Measurements from ENCODE around the gene ST6GAL2.

Gene ST6GAL2

DNA sequence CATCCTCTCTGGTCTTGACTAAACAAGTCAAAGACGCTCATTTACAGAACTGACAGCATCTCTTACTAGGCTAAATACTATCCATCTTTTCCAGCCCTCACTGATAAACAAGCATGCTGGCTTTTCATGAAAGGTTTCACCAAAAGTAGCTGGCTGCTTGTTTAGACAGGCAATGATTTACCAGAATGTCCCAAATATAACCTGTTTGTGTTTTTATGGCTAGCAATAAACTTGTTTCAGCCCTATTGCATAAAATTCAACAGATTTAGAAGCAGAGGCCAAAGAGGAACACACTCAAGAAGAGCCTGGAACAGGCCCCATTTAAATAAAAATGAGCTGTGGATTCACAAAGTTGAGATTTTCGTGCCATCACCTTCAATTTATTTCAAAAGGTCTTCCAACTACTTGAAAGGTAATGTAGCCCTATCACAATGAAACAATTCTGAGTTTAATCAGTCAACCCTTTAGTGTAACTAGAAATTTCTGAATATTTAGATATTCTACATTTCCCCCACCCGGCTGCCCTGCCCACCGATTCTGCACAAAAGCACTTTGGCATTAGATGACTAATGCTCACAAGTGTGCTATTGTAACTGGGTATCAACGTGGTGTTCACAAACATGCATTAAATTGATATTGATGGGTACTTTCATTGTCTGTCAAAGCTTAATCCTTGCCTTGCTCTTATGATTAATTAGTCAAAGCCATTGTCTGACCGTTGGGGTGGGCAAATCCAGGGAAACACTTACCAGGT is 54.0 kb downstream of the ST6GAL2 start:
- DNase-seq (ENCODE audit: low read depth), result no peak
- TF ChIP-seq, protein P1, sequence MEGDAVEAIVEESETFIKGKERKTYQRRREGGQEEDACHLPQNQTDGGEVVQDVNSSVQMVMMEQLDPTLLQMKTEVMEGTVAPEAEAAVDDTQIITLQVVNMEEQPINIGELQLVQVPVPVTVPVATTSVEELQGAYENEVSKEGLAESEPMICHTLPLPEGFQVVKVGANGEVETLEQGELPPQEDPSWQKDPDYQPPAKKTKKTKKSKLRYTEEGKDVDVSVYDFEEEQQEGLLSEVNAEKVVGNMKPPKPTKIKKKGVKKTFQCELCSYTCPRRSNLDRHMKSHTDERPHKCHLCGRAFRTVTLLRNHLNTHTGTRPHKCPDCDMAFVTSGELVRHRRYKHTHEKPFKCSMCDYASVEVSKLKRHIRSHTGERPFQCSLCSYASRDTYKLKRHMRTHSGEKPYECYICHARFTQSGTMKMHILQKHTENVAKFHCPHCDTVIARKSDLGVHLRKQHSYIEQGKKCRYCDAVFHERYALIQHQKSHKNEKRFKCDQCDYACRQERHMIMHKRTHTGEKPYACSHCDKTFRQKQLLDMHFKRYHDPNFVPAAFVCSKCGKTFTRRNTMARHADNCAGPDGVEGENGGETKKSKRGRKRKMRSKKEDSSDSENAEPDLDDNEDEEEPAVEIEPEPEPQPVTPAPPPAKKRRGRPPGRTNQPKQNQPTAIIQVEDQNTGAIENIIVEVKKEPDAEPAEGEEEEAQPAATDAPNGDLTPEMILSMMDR (IDR thresholded peaks at IDR 0.05; ENCODE audit: low read depth, low read length, missing control alignments), result no peak
- H3K4me3 ChIP-seq (ENCODE audit: low read depth, low read length), result no peak overlapping the region

DNA sequence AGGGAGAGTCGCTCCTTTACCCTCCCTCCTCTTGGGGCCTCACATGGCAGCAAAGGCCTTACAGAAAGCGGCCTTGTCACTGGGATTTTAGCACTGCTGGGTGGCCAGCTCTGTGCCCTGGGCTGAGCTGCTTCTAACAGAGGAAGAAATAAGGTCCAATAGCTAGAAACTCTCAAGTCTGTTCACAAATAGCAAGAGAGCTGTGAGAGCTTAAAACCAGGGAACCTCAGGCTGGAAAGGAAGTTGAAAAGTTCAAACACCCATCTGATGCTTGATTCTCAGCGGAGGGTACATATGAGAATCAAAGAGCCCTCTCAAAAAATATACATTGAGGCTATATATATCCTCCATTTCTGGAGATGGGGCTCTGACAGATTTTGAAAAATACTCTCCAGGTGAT is 54.7 kb downstream of the ST6GAL2 start:
- TF ChIP-seq, protein P1 (IDR thresholded peaks at IDR 0.05; ENCODE audit: low read depth, low read length, missing control alignments), result no peak
- no peak overlapping the region for H3K4me3 ChIP-seq (ENCODE audit: low read depth, low read length)
- no peak for DNase-seq (ENCODE audit: low read depth)

DNA sequence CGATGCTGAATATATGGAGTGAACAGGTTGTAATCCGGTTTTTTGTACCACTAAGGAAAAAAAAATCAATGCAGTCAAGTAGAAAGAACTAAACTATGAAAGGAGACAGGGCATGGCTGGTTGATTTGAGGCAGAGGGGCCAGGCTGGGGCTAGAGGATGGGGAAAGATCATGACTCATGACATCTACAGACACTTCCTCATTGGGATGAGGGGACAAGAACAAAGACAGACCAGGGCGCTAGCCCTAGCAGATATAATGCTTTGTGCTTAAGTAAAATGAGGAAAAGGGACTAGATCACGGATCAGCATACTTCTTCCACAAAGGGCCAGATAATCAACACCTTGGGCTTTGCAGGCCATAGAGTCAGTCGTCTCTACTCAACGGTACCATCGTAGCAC is 55.8 kb downstream of the ST6GAL2 start:
- no peak for DNase-seq (ENCODE audit: low read depth)
- TF ChIP-seq, protein P1 (IDR thresholded peaks at IDR 0.05; ENCODE audit: low read depth, low read length, missing control alignments), result no peak

DNA sequence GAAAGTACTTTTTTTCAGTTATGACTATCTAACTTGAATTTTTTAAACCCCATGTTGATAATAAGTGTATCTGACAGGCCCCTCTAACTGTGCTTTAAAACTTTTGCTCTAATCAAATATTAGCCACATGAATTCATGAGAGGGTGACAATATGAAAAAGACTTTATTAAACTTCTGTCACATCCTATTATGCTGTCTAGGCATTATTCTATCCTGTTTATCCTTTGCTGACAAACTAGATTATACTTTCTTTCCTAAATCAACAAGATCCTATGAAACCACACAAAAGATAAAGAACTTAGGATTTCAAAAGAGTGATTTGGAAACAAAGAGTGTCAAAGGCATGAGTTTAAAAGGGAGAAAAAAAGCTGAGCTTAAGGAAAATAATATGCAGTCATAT is 57.8 kb downstream of the ST6GAL2 start:
- TF ChIP-seq, protein P1 (IDR thresholded peaks at IDR 0.05; ENCODE audit: low read depth, low read length, missing control alignments), result no peak
- H3K4me3 ChIP-seq (ENCODE audit: low read depth, low read length), result no peak overlapping the region
- DNase-seq (ENCODE audit: low read depth), result no peak

More for the DNA sequence above, 55.8 kb downstream of the ST6GAL2 start:
- no peak overlapping the region for H3K4me3 ChIP-seq (ENCODE audit: low read depth, low read length)

DNA sequence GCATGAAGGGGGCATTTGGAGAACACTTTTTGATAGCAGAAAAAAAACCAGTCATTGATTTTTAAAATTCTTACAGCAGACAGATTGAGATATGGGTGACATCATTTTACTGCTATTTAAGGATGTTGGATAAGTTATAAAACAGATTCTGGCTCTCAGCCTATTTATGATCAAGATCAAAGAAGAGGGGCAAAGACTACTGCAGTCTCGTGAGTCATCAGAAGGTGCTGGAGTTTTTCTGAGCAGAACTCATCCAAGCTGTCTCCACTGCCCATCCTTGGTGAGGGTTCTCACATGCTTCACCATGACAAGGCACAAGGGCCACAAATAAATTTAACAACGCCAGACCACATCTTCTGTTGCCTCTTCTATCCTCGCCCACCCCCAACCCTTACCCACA is 58.8 kb downstream of the ST6GAL2 start:
- TF ChIP-seq, protein P1 (IDR thresholded peaks at IDR 0.05; ENCODE audit: low read depth, low read length, missing control alignments), result no peak
- no peak for DNase-seq (ENCODE audit: low read depth)
- no peak overlapping the region for H3K4me3 ChIP-seq (ENCODE audit: low read depth, low read length)

DNA sequence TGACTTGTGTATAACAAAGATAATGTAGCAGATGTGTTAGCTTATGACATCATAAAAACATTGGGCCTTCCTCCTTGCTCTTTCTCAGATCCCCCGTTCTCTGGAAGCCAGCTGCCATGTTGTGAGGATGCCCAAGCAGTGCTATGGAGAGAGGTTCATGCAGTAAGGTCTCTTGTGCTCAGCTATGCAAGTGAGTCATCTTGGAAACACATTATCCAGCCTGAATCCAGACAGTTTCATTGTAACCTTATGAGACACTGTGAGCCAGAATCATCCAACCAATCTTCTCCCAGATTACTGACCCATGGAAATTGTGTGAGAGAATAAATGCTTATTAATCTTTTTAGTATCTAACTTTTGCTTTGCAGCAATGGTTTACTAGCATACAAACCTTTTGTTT is 60.8 kb downstream of the ST6GAL2 start:
- TF ChIP-seq, protein P1 (IDR thresholded peaks at IDR 0.05; ENCODE audit: low read depth, low read length, missing control alignments), result no peak
- H3K4me3 ChIP-seq (ENCODE audit: low read depth, low read length), result no peak overlapping the region
- no peak for DNase-seq (ENCODE audit: low read depth)

DNA sequence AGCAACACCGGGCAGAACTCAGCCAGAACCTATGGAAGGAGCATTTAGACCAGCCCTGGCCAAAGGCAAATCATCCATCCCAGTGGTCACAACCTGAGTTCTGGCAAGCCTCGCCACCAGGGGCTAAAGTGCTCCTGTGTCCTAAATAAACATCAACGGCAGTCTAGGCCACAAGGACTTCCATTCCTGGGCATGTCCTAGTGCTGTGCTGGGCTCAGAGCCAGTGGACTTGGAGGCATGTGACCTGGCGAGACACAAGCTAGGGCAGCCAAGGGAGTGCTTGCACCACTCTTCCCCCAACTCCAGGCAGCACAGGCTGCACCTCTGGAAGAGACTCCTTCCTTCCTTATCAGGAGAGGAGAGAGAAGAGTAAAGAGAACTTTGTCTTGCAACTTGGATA is 69.0 kb downstream of the ST6GAL2 start:
- TF ChIP-seq, protein P1 (IDR thresholded peaks at IDR 0.05; ENCODE audit: low read depth, low read length, missing control alignments), result no peak
- no peak overlapping the region for H3K4me3 ChIP-seq (ENCODE audit: low read depth, low read length)
- DNase-seq (ENCODE audit: low read depth), result no peak

All from GM12864 (cell line).